ENCODE measurements around the gene ZNRF3. TPM values are rescaled to one million over a fixed set of nuclear protein-coding genes. Genes with fewer than 3 reads are reported as not detected.

The ZNRF3 gene
- polyA plus RNA-seq, 3 donors: 0.13 TPM; not detected in 2

- H3K4me1 Mint-ChIP-seq: peaks cover 14% of the 10 kb centered on the region
- H3K9ac ChIP-seq (ENCODE audit: insufficient read depth, low read length, poor library complexity, severe bottlenecking): peak overlapping the region; percentile 8
- no peaks in the 10 kb centered on the region for H3K79me2 ChIP-seq (ENCODE audit: insufficient read depth, low read length)
- no peaks in the 10 kb centered on the region for H4K20me1 ChIP-seq (ENCODE audit: insufficient read depth, low read length)
- no peaks in the 10 kb centered on the region for H3K9me3 Mint-ChIP-seq
- peak overlapping the region; percentile 11 to 63 (median 21) for H3K4me3 ChIP-seq (replicated peaks in 1 of 3; ENCODE audit: low read depth in 2 of 3, low read length in 3 of 3)
- H2AFZ ChIP-seq (ENCODE audit: insufficient read depth, low read depth, low read length, poor library complexity, severe bottlenecking): peak overlapping the region; percentile 48
- peak; percentile 9 to 41 (median 17) for DNase-seq
- WGBS (ENCODE audit: insufficient coverage): 10% methylated on average over 78 of the region's 78 CpGs
- no peaks in the 10 kb centered on the region for H3K36me3 ChIP-seq (replicated peaks in 1 of 2; ENCODE audit: control insufficient read depth in 1 of 2, insufficient read depth in 2 of 2, low read length in 2 of 2)
- H3K27ac ChIP-seq (ENCODE audit: low read depth in 1 of 2, low read length in 2 of 2): no peak overlapping the region
- H3K36me3 Mint-ChIP-seq: peaks cover 4 to 9% of the 10 kb centered on the region in 2 donors
- H3K27me3 ChIP-seq (ENCODE audit: control insufficient read depth in 2 of 2, insufficient read depth in 2 of 2, low read length in 2 of 2): peaks cover 16 to 22% of the 10 kb centered on the region in 2 donors
- peak overlapping the region; percentile 74 to 85 for H3K4me3 Mint-ChIP-seq
- H3K27me3 Mint-ChIP-seq (ENCODE audit: low read depth in 3 of 3): peaks cover 24 to 43% (median 27%) of the 10 kb centered on the region in 3 donors
- peak overlapping the region in 1 of 7 donors; percentile 18 for H3K27ac Mint-ChIP-seq
- intact Hi-C loops (cut with micrococcal nuclease): loop anchor here (5.0 to 10.0 kb wide), 3 partner anchors 89 to 191 kb away; partner anchors contain the start of genes CHEK2 (in 1 of the 2), HSCB (in 1 of the 2) and KREMEN1 (in 1 of the 2)
- peaks cover 12 to 17% of the 10 kb centered on the region in 2 donors for H3K4me1 ChIP-seq (ENCODE audit: control insufficient read depth in 1 of 2, insufficient read depth in 2 of 2, low read length in 2 of 2)
- peak overlapping the region; percentile 98 for H3K4me2 ChIP-seq (replicated peaks; ENCODE audit: extremely low read depth, low read length, poor library complexity, severe bottlenecking)
- TF ChIP-seq CTCF (IDR thresholded peaks at IDR 0.05): no peak
- H3K9me3 ChIP-seq (replicated peaks in 1 of 2; ENCODE audit: control insufficient read depth in 1 of 2, insufficient read depth in 1 of 2, low read length in 2 of 2): peaks cover 0 to 5% of the 10 kb centered on the region in 2 donors
Observed at GRCh38 chr22:28883917-28884746, 760 bp downstream of the ZNRF3 start.

GRCh38 chr22:28884747-28885350 is 1.5 kb downstream of the ZNRF3 start:
- peak overlapping the region; percentile 74 to 85 for H3K4me3 Mint-ChIP-seq
- H3K27me3 Mint-ChIP-seq (ENCODE audit: low read depth in 3 of 3): peaks cover 24 to 43% (median 26%) of the 10 kb centered on the region in 3 donors
- H3K4me2 ChIP-seq (replicated peaks; ENCODE audit: extremely low read depth, low read length, poor library complexity, severe bottlenecking): peak overlapping the region; percentile 98
- WGBS (ENCODE audit: insufficient coverage): 95% methylated on average over 12 of the region's 19 CpGs
- peak overlapping the region in 1 of 3 experiments; percentile 63 for H3K4me3 ChIP-seq (replicated peaks in 1 of 3; ENCODE audit: low read depth in 2 of 3, low read length in 3 of 3)
- H3K9ac ChIP-seq (ENCODE audit: insufficient read depth, low read length, poor library complexity, severe bottlenecking): peak overlapping the region; percentile 8
- no peaks in the 10 kb centered on the region for H3K79me2 ChIP-seq (ENCODE audit: insufficient read depth, low read length)
- H4K20me1 ChIP-seq (ENCODE audit: insufficient read depth, low read length): no peaks in the 10 kb centered on the region
- H3K9me3 ChIP-seq (replicated peaks in 1 of 2; ENCODE audit: control insufficient read depth in 1 of 2, insufficient read depth in 1 of 2, low read length in 2 of 2): peaks cover 0 to 5% of the 10 kb centered on the region in 2 donors
- peaks cover 12 to 17% of the 10 kb centered on the region in 2 donors for H3K4me1 ChIP-seq (ENCODE audit: control insufficient read depth in 1 of 2, insufficient read depth in 2 of 2, low read length in 2 of 2)
- H3K27me3 ChIP-seq (ENCODE audit: control insufficient read depth in 2 of 2, insufficient read depth in 2 of 2, low read length in 2 of 2): peaks cover 16 to 22% of the 10 kb centered on the region in 2 donors
- no peaks in the 10 kb centered on the region for H3K36me3 ChIP-seq (replicated peaks in 1 of 2; ENCODE audit: control insufficient read depth in 1 of 2, insufficient read depth in 2 of 2, low read length in 2 of 2)
- TF ChIP-seq CTCF (IDR thresholded peaks at IDR 0.05): no peak
- intact Hi-C loops (cut with micrococcal nuclease): loop anchor here (5.0 to 10.0 kb wide), 3 partner anchors 90 to 190 kb away; partner anchors contain the start of genes CHEK2 (in 1 of the 2), HSCB (in 1 of the 2) and KREMEN1 (in 1 of the 2)
- DNase-seq: no peak
- peak overlapping the region; percentile 48 for H2AFZ ChIP-seq (ENCODE audit: insufficient read depth, low read depth, low read length, poor library complexity, severe bottlenecking)
- peaks cover 4 to 9% of the 10 kb centered on the region in 2 donors for H3K36me3 Mint-ChIP-seq
- H3K4me1 Mint-ChIP-seq: peaks cover 14% of the 10 kb centered on the region
- no peak overlapping the region for H3K27ac ChIP-seq (ENCODE audit: low read depth in 1 of 2, low read length in 2 of 2)
- no peaks in the 10 kb centered on the region for H3K9me3 Mint-ChIP-seq
- H3K27ac Mint-ChIP-seq: no peak overlapping the region
